Loucy (cell line): ENCODE measurements around the gene SIPA1L3.

ENCODE experiments used
- CTCF ChIP-seq: fragments of 200-600 bp; sonication (generic); conservative IDR thresholded peaks from 2 replicates; pipeline ENCODE4 v1.5.1; 2014; ENCODE audit warnings: mild to moderate bottlenecking, antibody characterized with exemption, low read length
- EZH2phosphoT487 ChIP-seq: fragments of 200-600 bp; IDR thresholded peaks from 2 replicates; pipeline ENCODE4 v1.6.1; 2018; ENCODE audit warnings: antibody characterized with exemption, mild to moderate bottlenecking, moderate library complexity, borderline replicate concordance

GRCh38 chr19:38216785-38217641 lies 310.0 kb downstream of the SIPA1L3 start:
- TF ChIP-seq CTCF (no peak), EZH2phosphoT487 (no peak)
